Activated CD4-positive, alpha-beta T cell treated with anti-CD3 and anti-CD28 coated beads for 36 hours (primary cell): Measurements from ENCODE around the gene GNA15. TPM values are rescaled to one million over a fixed set of nuclear protein-coding genes. Genes with fewer than 3 reads are reported as not detected.

Experiments used
- ATAC-seq: fragments of 200-7000 bp; cut with Tn5 transposase; one replicate; pipeline ENCODE4 v1.10.0; 2021; ENCODE audit warnings: mild to moderate bottlenecking, moderate library complexity
- CTCF ChIA-PET: fragments of 350-600 bp; sonication (Branson Sonifier 250); formaldehyde crosslinking; loops from one replicate; lab custom pipeline; 2021; ENCODE audit warnings: antibody characterized with exemption; lab: Charles Lee
- POLR2A ChIA-PET: fragments of 350-600 bp; sonication (Branson Sonifier 250); formaldehyde crosslinking; loops from one replicate; lab custom pipeline; 2021; ENCODE audit warnings: antibody characterized with exemption, inconsistent platforms; lab: Charles Lee
- DNase-seq: peaks from one replicate; pipeline ENCODE4 v3.0.0-alpha.2; 2020
- H3K27ac Mint-ChIP-seq: one replicate; pipeline ENCODE4 v1.8.0; 2021; ENCODE audit warnings: mixed read lengths
- H3K27me3 Mint-ChIP-seq: one replicate; pipeline ENCODE4 v1.8.0; 2021; ENCODE audit warnings: mixed read lengths
- H3K36me3 Mint-ChIP-seq: one replicate; pipeline ENCODE4 v1.8.0; 2021; ENCODE audit warnings: low read depth, mixed read lengths
- H3K4me1 Mint-ChIP-seq: one replicate; pipeline ENCODE4 v1.8.0; 2021; ENCODE audit warnings: mixed read lengths
- H3K4me3 Mint-ChIP-seq: one replicate; pipeline ENCODE4 v1.8.0; 2021; ENCODE audit warnings: mild to moderate bottlenecking, moderate library complexity, mixed read lengths
- H3K9me3 Mint-ChIP-seq: one replicate; pipeline ENCODE4 v1.8.0; 2021; ENCODE audit warnings: low read depth, mixed read lengths
- intact Hi-C, 2 experiments: fragments of 100-400 bp; cut with DNase I in 1 of 2; cut with micrococcal nuclease in 1 of 2; formaldehyde crosslinking; loops; one replicate each; pipeline versions ENCODE4 v1.14.2 to v1.15.1; 2022 to 2024; cut with DNase I, micrococcal nuclease
- total RNA-seq, 2 experiments: library from RNA; stranded (reverse); gene quantifications; one replicate each; pipeline ENCODE4 v1.2.3, GENCODE V29; 2021

Gene GNA15
- total RNA-seq, 2 experiments from 2014 or later, result 64.9 to 70.9 TPM

GRCh38 chr19:3178377-3178972, 42.6 kb downstream of the GNA15 start, which contains the start of gene S1PR4:
Gene S1PR4, plus strand, starts transcription at chr19:3178769. Its CDS starts 24 bp downstream, at chr19:3178793.
- Mint-ChIP-seq H3K27me3 (no peaks in the 10 kb centered on the region), H3K4me1 (peaks cover 28% of the 10 kb centered on the region), H3K4me3 (peak within 1 kb of the TSS; percentile 99), H3K36me3 (peaks cover 38% of the 10 kb centered on the region), H3K27ac (peak within 1 kb of the TSS; percentile 97), H3K9me3 (no peaks in the 10 kb centered on the region)
- ChIA-PET POLR2A (interaction anchor here (0.6 kb wide), 1 partner anchor 48 kb away, joined by 4 read pairs; no protein-coding TSS in a partner anchor), CTCF (interaction anchor here (0.6 kb wide), 1 partner anchor 34 kb away, joined by 3 read pairs; no protein-coding TSS in a partner anchor)
- peak; percentile 76 for DNase-seq
- peak; percentile 57 for ATAC-seq
- intact Hi-C loops, result loop anchor here in 1 of 2 experiments (1.0 kb wide), 1 partner anchor 36 kb away; no protein-coding TSS in a partner anchor

- POLR2A ChIA-PET, result interaction anchor here (0.6 kb wide), 2 partner anchors 10 to 49 kb away, joined by 3 to 4 read pairs; no protein-coding TSS in a partner anchor
- DNase-seq, result peak; percentile 61
- Mint-ChIP-seq H3K4me1 (peaks cover 34% of the 10 kb centered on the region), H3K27me3 (no peaks in the 10 kb centered on the region), H3K27ac (peak overlapping the region; percentile 97), H3K4me3 (peak overlapping the region; percentile 99), H3K9me3 (no peaks in the 10 kb centered on the region), H3K36me3 (peaks cover 38% of the 10 kb centered on the region)
- CTCF ChIA-PET, result interaction anchor here (0.6 kb wide), 1 partner anchor 35 kb away, joined by 3 read pairs; no protein-coding TSS in a partner anchor
- peak; percentile 0 for ATAC-seq
- intact Hi-C loops, result loop anchor here in 1 of 2 experiments (1.0 kb wide), 1 partner anchor 37 kb away; no protein-coding TSS in a partner anchor
Measured at GRCh38 chr19:3178973-3179738, 43.3 kb downstream of the GNA15 start.

- ATAC-seq (peak; percentile 27), DNase-seq (peak; percentile 74)
- H3K4me1 Mint-ChIP-seq, result peaks cover 41% of the 10 kb centered on the region
- H3K36me3 Mint-ChIP-seq, result peaks cover 38% of the 10 kb centered on the region
- no peaks in the 10 kb centered on the region for H3K9me3 Mint-ChIP-seq
- ChIA-PET CTCF (no interaction called here), POLR2A (interaction anchor here (0.6 kb wide), 1 partner anchor 9 kb away, joined by 3 read pairs; no protein-coding TSS in a partner anchor)
- peak overlapping the region; percentile 99 for H3K4me3 Mint-ChIP-seq
- intact Hi-C loops, result loop anchor here in 1 of 2 experiments (5.0 kb wide), 1 partner anchor 38 kb away; no protein-coding TSS in a partner anchor
- peak overlapping the region; percentile 97 for H3K27ac Mint-ChIP-seq
- no peaks in the 10 kb centered on the region for H3K27me3 Mint-ChIP-seq
Measured at GRCh38 chr19:3179739-3180293, 44.0 kb downstream of the GNA15 start.

- no peak for DNase-seq
- peak overlapping the region; percentile 83 for H3K4me3 Mint-ChIP-seq
- ChIA-PET POLR2A (no interaction called here), CTCF (interaction anchor here (0.6 to 1.1 kb wide), 4 partner anchors 55 to 283 kb away, joined by 3 read pairs; partner anchors contain the start of gene ZNF57)
- peak overlapping the region; percentile 75 for H3K27ac Mint-ChIP-seq
- peaks cover 52% of the 10 kb centered on the region for H3K4me1 Mint-ChIP-seq
- ATAC-seq, result no peak
- H3K36me3 Mint-ChIP-seq, result peaks cover 46% of the 10 kb centered on the region
- no peaks in the 10 kb centered on the region for H3K27me3 Mint-ChIP-seq
- intact Hi-C loops, result loop anchor here (2.0 to 5.0 kb wide), 3 partner anchors 42 to 389 kb away; partner anchors contain the start of gene HMG20B (in 1 of the 2)
- no peaks in the 10 kb centered on the region for H3K9me3 Mint-ChIP-seq
Measured at GRCh38 chr19:3183721-3184641, 48.1 kb downstream of the GNA15 start.

- Mint-ChIP-seq H3K9me3 (no peaks in the 10 kb centered on the region), H3K36me3 (peaks cover 40% of the 10 kb centered on the region), H3K4me1 (peaks cover 55% of the 10 kb centered on the region), H3K27me3 (no peaks in the 10 kb centered on the region), H3K4me3 (peak overlapping the region; percentile 83), H3K27ac (peak overlapping the region; percentile 94)
- peak; percentile 55 for ATAC-seq
- ChIA-PET CTCF (interaction anchor here (0.6 to 0.7 kb wide), 3 partner anchors 214 to 463 kb away, joined by 3 read pairs; no protein-coding TSS in a partner anchor), POLR2A (no interaction called here)
- intact Hi-C loops, result loop anchor here (1.0 to 5.0 kb wide), 26 partner anchors 30 to 1142 kb away; partner anchors contain the start of genes EEF2 (in 1 of the 2), FZR1 (in 1 of the 2), GNA11 (in 1 of the 2) and HMG20B (in 1 of the 2)
- peak; percentile 84 for DNase-seq
Measured at GRCh38 chr19:3184847-3185460, 49.1 kb downstream of the GNA15 start.

GRCh38 chr19:3185461-3186159, 49.8 kb downstream of the GNA15 start, which contains the start of gene NCLN:
Gene NCLN, plus strand, starts transcription at chr19:3185930. Its CDS starts 101 bp downstream, at chr19:3186031.
- ChIA-PET POLR2A (no interaction called here), CTCF (interaction anchor here (0.6 to 0.7 kb wide), 2 partner anchors 234 to 462 kb away, joined by 3 read pairs; no protein-coding TSS in a partner anchor)
- intact Hi-C loops, result loop anchor here (1.0 to 5.0 kb wide), 26 partner anchors 25 to 1142 kb away; partner anchors contain the start of genes EEF2 (in 1 of the 2), FZR1 (in 1 of the 2), GNA11 (in 1 of the 2) and HMG20B (in 1 of the 2)
- H3K4me1 Mint-ChIP-seq, result peaks cover 55% of the 10 kb centered on the region
- no peaks in the 10 kb centered on the region for H3K27me3 Mint-ChIP-seq
- H3K4me3 Mint-ChIP-seq, result peak within 1 kb of the TSS; percentile 83
- ATAC-seq (peak; percentile 86), DNase-seq (peak; percentile 97)
- H3K36me3 Mint-ChIP-seq, result peaks cover 34% of the 10 kb centered on the region
- no peaks in the 10 kb centered on the region for H3K9me3 Mint-ChIP-seq
- peak within 1 kb of the TSS; percentile 94 for H3K27ac Mint-ChIP-seq

GRCh38 chr19:3186160-3186688, 50.4 kb downstream of the GNA15 start:
- ATAC-seq (no peak), DNase-seq (peak; percentile 25)
- Mint-ChIP-seq H3K27me3 (no peaks in the 10 kb centered on the region), H3K27ac (peak overlapping the region; percentile 72), H3K9me3 (no peaks in the 10 kb centered on the region), H3K36me3 (peaks cover 30% of the 10 kb centered on the region), H3K4me3 (peak overlapping the region; percentile 83), H3K4me1 (peaks cover 60% of the 10 kb centered on the region)
- POLR2A ChIA-PET, result no interaction called here
- intact Hi-C loops, result loop anchor here (2.0 to 5.0 kb wide), 3 partner anchors 25 to 1141 kb away; no protein-coding TSS in a partner anchor
- CTCF ChIA-PET, result no interaction called here

- no peak for DNase-seq
- H3K27ac Mint-ChIP-seq, result peak overlapping the region; percentile 72
- H3K27me3 Mint-ChIP-seq, result no peaks in the 10 kb centered on the region
- POLR2A ChIA-PET, result no interaction called here
- peaks cover 25% of the 10 kb centered on the region for H3K36me3 Mint-ChIP-seq
- intact Hi-C loops, result loop anchor here (2.0 to 5.0 kb wide), 3 partner anchors 24 to 1140 kb away; no protein-coding TSS in a partner anchor
- peak overlapping the region; percentile 83 for H3K4me3 Mint-ChIP-seq
- peaks cover 54% of the 10 kb centered on the region for H3K4me1 Mint-ChIP-seq
- no peaks in the 10 kb centered on the region for H3K9me3 Mint-ChIP-seq
- ATAC-seq, result no peak
- CTCF ChIA-PET, result interaction anchor here (0.7 kb wide), 2 partner anchors 386 to 1183 kb away, joined by 3 read pairs; no protein-coding TSS in a partner anchor
Measured at GRCh38 chr19:3186891-3187661, 51.2 kb downstream of the GNA15 start.
